ENCODE results near the gene GRB10. TPM values are rescaled to one million over a fixed set of nuclear protein-coding genes. Genes with fewer than 3 reads are reported as not detected.
A peak's percentile ranks its signal among the peaks of the same experiment; 100 is the strongest.

GRB10 gene
- total and polyA plus RNA-seq, 4 experiments from 2014 or later = 0.83 to 7.7 (median 5.0) TPM

DNA sequence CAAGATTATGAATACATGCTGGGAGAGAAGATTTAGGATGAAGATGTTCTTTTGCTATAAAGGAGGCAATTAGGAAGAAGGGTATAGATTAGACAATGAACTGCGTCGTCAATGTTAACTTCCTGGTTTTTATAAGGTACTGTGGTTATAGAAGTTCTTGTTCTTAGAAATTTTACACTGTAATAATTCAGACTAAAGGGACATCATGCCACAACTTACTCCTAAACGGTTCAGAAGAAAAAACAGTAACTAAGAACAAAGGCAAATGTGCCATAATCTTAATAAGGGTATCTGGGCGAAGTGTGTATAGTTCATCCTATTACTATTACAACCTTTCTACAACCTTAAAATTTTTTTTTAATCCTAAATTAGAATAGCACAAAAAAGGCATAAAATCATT is 186.2 kb downstream of the GRB10 start:
- Mint-ChIP-seq H3K4me3 (no peak overlapping the region), H3K4me1 (peaks cover 13 to 18% (median 17%) of the 10 kb centered on the region in 4 donors), H3K27ac (peak overlapping the region in 1 of 7 donors; percentile 16), H3K27me3 (no peaks in the 10 kb centered on the region), H3K9me3 (no peaks in the 10 kb centered on the region), H3K36me3 (peaks cover 2 to 20% of the 10 kb centered on the region in 2 donors)
- H3K4me1 ChIP-seq (ENCODE audit: insufficient read depth, low read length) = peaks cover 18% of the 10 kb centered on the region
- DNase-seq = no peak
- H3K27me3 ChIP-seq (ENCODE audit: insufficient read depth, low read length) = no peaks in the 10 kb centered on the region
- no peaks in the 10 kb centered on the region for H3K9me3 ChIP-seq (ENCODE audit: control insufficient read depth in 1 of 2, low read length in 2 of 2)
- ChIA-PET CTCF (ENCODE audit: partially characterized antibody) (interaction anchor here (1.1 to 6.6 kb wide), 4 partner anchors 16 to 68 kb away, joined by 3 to 94 read pairs (median 18); no protein-coding TSS in a partner anchor), POLR2A (ENCODE audit: partially characterized antibody) (interaction anchor here (1.3 kb wide), 1 partner anchor 11 kb away, joined by 3 read pairs; no protein-coding TSS in a partner anchor)
- H3K27ac ChIP-seq (ENCODE audit: low read depth, low read length) = no peak overlapping the region
- intact Hi-C loops (cut with micrococcal nuclease) = no loop called here
- H3K4me3 ChIP-seq (ENCODE audit: low read length in 2 of 2) = no peak overlapping the region
- H3K36me3 ChIP-seq (ENCODE audit: insufficient read depth, low read length) = no peaks in the 10 kb centered on the region

DNA sequence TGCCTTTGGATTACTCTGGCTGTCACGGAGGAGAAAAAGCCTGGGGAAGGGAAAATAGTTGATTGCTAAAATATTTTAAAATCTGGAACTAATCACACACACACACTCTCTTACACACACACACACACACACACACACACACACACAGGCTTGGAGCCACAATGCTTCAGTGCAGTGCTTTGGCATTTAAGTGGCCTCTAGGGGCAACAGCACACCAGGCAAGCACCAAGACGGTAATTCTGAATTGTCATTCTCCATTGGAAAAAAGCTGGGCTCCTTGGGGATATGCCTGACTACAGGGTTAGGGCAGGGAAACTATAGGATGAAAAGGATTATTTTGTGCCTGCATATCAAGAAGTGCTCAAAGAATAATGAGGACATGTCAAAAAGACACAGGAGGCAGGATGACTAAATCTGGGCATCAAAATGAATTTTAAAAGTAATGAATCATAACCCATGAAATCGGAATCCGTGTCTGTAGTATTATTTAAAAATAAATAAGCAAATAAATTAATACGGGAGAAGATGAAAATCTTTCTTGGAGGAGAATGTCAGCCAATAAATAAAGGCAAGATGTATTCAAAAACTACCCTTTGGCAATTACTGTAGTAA is 187.1 kb downstream of the GRB10 start:
- no peaks in the 10 kb centered on the region for H3K36me3 ChIP-seq (ENCODE audit: insufficient read depth, low read length)
- peak overlapping the region in 1 of 8 donors; percentile 32 for H3K4me3 Mint-ChIP-seq
- no peaks in the 10 kb centered on the region for H3K9me3 Mint-ChIP-seq
- ChIA-PET CTCF (ENCODE audit: partially characterized antibody) (interaction anchor here (0.9 to 6.6 kb wide), 7 partner anchors 14 to 84 kb away, joined by 3 to 94 read pairs (median 13); no protein-coding TSS in a partner anchor), POLR2A (ENCODE audit: partially characterized antibody) (interaction anchor here (0.6 to 1.3 kb wide), 2 partner anchors 12 to 35 kb away, joined by 3 to 4 read pairs; no protein-coding TSS in a partner anchor)
- intact Hi-C loops (cut with micrococcal nuclease) = loop anchor here (1.0 kb wide), 1 partner anchor 38 kb away; no protein-coding TSS in a partner anchor
- H3K27ac ChIP-seq (ENCODE audit: low read depth, low read length) = no peak overlapping the region
- no peaks in the 10 kb centered on the region for H3K9me3 ChIP-seq (ENCODE audit: control insufficient read depth in 1 of 2, low read length in 2 of 2)
- peaks cover 2 to 20% of the 10 kb centered on the region in 2 donors for H3K36me3 Mint-ChIP-seq
- H3K27me3 Mint-ChIP-seq = peaks cover 0 to under 1% of the 10 kb centered on the region in 2 donors
- H3K4me1 Mint-ChIP-seq = peaks cover 13 to 18% (median 17%) of the 10 kb centered on the region in 4 donors
- H3K4me3 ChIP-seq (ENCODE audit: low read length in 2 of 2) = no peak overlapping the region
- H3K4me1 ChIP-seq (ENCODE audit: insufficient read depth, low read length) = peaks cover 18% of the 10 kb centered on the region
- no peaks in the 10 kb centered on the region for H3K27me3 ChIP-seq (ENCODE audit: insufficient read depth, low read length)
- peak in 4 of 5 donors; percentile 15 to 38 (median 28) for DNase-seq
- peak overlapping the region in 4 of 7 donors; percentile 54 to 85 (median 70) for H3K27ac Mint-ChIP-seq

DNA sequence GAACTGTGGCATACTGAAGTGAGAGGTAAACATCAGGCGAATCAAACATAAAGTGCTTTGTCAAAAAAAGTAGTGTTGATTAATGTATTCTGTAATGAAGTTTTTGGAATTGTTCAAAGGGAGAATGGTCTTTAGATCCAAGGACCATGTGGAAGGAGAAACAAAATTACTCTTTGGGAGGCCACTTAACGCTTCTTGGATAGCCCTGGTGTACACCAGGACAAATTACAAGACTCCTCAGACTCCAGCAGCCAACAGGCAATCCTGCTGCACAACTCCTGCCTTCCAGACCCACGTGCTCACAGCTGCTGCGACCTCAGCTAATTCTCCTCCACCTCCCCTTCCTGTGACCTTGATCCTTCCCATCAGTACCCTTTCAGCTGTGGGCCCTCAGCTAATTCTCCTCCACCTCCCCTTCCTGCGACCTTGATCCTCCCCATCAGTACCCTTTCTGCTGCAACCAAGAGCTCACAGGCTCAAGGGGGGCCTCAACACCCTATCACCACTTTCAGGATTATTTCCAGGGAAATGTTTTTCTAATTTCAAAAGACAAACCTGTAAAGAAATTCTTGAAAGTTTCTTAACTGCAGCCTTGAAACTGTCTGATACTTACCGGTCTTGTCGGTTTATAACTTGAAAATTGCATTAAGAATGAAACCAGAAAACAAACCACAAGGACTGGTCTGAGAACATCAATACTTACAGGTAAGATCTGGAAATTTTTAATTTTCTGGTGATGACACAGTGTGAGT is 187.8 kb downstream of the GRB10 start:
- CTCF ChIA-PET (ENCODE audit: partially characterized antibody) = interaction anchor here (0.9 to 6.6 kb wide), 8 partner anchors 15 to 127 kb away, joined by 4 to 94 read pairs (median 12); no protein-coding TSS in a partner anchor
- DNase-seq = no peak
- Mint-ChIP-seq H3K27ac (peak overlapping the region in 3 of 7 donors; percentile 22 to 54 (median 52)), H3K9me3 (no peaks in the 10 kb centered on the region), H3K4me1 (peaks cover 13 to 18% (median 17%) of the 10 kb centered on the region in 4 donors), H3K4me3 (peak overlapping the region in 3 of 8 donors; percentile 15 to 53 (median 40)), H3K36me3 (peaks cover 2 to 20% of the 10 kb centered on the region in 2 donors), H3K27me3 (peaks cover 0 to 5% of the 10 kb centered on the region in 2 donors)
- Histone ChIP-seq H3K27ac (ENCODE audit: low read depth, low read length) (no peak overlapping the region), H3K9me3 (ENCODE audit: control insufficient read depth in 1 of 2, low read length in 2 of 2) (no peaks in the 10 kb centered on the region), H3K36me3 (ENCODE audit: insufficient read depth, low read length) (no peaks in the 10 kb centered on the region), H3K27me3 (ENCODE audit: insufficient read depth, low read length) (no peaks in the 10 kb centered on the region), H3K4me3 (ENCODE audit: low read length in 2 of 2) (no peak overlapping the region), H3K4me1 (ENCODE audit: insufficient read depth, low read length) (peaks cover 18% of the 10 kb centered on the region)
- POLR2A ChIA-PET (ENCODE audit: partially characterized antibody) = no interaction called here
- intact Hi-C loops (cut with micrococcal nuclease) = loop anchor here (1.0 kb wide), 1 partner anchor 38 kb away; no protein-coding TSS in a partner anchor

DNA sequence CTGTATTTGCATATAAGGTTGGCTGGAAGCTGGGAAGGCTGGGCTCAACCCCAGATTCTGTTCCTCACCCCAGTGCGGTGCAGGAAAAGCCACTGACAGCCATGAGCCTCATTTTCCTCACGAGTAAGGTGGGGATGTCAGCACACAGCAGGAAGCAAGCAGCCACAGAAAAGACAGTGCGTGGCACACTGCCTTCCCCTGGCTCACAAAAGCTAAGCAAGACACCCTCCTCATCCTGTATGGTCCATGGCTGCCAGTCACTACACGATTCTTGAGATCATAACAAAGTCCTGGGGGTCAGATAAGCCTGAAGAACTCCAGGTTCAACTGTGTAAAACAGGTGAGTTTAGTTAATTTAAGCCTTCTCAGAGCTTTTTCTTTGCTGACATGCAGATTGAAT is 188.6 kb downstream of the GRB10 start:
- H3K27ac Mint-ChIP-seq = no peak overlapping the region
- intact Hi-C loops (cut with micrococcal nuclease) = no loop called here
- POLR2A ChIA-PET (ENCODE audit: partially characterized antibody) = no interaction called here

DNA sequence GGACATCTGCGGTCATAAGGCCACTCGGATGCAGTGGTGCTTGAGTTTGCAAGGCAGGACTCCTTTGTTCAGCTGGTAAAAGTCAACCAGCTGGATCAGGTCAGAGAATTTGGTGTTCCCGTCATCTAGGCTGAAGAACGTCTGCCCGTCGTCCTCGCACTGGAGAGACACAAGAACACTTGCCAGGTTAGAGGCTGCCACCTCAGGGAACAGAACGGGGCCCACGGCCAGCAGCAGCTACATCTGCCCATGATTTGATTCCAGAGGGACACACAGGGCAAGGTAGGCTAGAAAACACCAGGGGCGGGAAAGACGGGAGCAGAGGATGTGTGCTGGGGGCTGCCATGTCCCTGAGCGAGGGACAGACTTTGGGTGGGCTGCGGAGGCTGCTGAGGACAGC is 189.8 kb downstream of the GRB10 start:
- Histone ChIP-seq H3K9me3 (ENCODE audit: control insufficient read depth in 1 of 2, low read length in 2 of 2) (no peaks in the 10 kb centered on the region), H3K27me3 (ENCODE audit: insufficient read depth, low read length) (no peaks in the 10 kb centered on the region), H3K36me3 (ENCODE audit: insufficient read depth, low read length) (no peaks in the 10 kb centered on the region), H3K4me3 (ENCODE audit: low read length in 2 of 2) (no peak overlapping the region), H3K27ac (ENCODE audit: low read depth, low read length) (no peak overlapping the region), H3K4me1 (ENCODE audit: insufficient read depth, low read length) (peaks cover 18% of the 10 kb centered on the region)
- no peak for DNase-seq
- ChIA-PET CTCF (ENCODE audit: partially characterized antibody) (interaction anchor here (1.1 to 6.6 kb wide), 6 partner anchors 15 to 125 kb away, joined by 3 to 94 read pairs (median 15); no protein-coding TSS in a partner anchor), POLR2A (ENCODE audit: partially characterized antibody) (interaction anchor here (1.0 kb wide), 1 partner anchor 39 kb away, joined by 3 read pairs; no protein-coding TSS in a partner anchor)
- intact Hi-C loops (cut with micrococcal nuclease) = no loop called here
- H3K9me3 Mint-ChIP-seq = no peaks in the 10 kb centered on the region
- H3K27me3 Mint-ChIP-seq = peaks cover 0 to 5% of the 10 kb centered on the region in 2 donors
- no peak overlapping the region for H3K4me3 Mint-ChIP-seq
- no peak overlapping the region for H3K27ac Mint-ChIP-seq
- H3K36me3 Mint-ChIP-seq = peaks cover 0 to 13% of the 10 kb centered on the region in 2 donors
- H3K4me1 Mint-ChIP-seq = peaks cover 13 to 18% (median 17%) of the 10 kb centered on the region in 4 donors

More for the DNA sequence above, 188.6 kb downstream of the GRB10 start:
- Histone ChIP-seq H3K27me3 (ENCODE audit: insufficient read depth, low read length) (no peaks in the 10 kb centered on the region), H3K9me3 (ENCODE audit: control insufficient read depth in 1 of 2, low read length in 2 of 2) (no peaks in the 10 kb centered on the region), H3K36me3 (ENCODE audit: insufficient read depth, low read length) (no peaks in the 10 kb centered on the region), H3K27ac (ENCODE audit: low read depth, low read length) (no peak overlapping the region), H3K4me1 (ENCODE audit: insufficient read depth, low read length) (peaks cover 18% of the 10 kb centered on the region), H3K4me3 (ENCODE audit: low read length in 2 of 2) (no peak overlapping the region)
- Mint-ChIP-seq H3K4me3 (no peak overlapping the region), H3K9me3 (no peaks in the 10 kb centered on the region), H3K4me1 (peaks cover 13 to 18% (median 17%) of the 10 kb centered on the region in 4 donors), H3K27me3 (peaks cover 0 to 5% of the 10 kb centered on the region in 2 donors), H3K36me3 (peaks cover under 1 to 20% of the 10 kb centered on the region in 2 donors)
- CTCF ChIA-PET (ENCODE audit: partially characterized antibody) = interaction anchor here (1.1 to 6.6 kb wide), 8 partner anchors 14 to 126 kb away, joined by 3 to 94 read pairs (median 10); no protein-coding TSS in a partner anchor
- no peak for DNase-seq

DNA sequence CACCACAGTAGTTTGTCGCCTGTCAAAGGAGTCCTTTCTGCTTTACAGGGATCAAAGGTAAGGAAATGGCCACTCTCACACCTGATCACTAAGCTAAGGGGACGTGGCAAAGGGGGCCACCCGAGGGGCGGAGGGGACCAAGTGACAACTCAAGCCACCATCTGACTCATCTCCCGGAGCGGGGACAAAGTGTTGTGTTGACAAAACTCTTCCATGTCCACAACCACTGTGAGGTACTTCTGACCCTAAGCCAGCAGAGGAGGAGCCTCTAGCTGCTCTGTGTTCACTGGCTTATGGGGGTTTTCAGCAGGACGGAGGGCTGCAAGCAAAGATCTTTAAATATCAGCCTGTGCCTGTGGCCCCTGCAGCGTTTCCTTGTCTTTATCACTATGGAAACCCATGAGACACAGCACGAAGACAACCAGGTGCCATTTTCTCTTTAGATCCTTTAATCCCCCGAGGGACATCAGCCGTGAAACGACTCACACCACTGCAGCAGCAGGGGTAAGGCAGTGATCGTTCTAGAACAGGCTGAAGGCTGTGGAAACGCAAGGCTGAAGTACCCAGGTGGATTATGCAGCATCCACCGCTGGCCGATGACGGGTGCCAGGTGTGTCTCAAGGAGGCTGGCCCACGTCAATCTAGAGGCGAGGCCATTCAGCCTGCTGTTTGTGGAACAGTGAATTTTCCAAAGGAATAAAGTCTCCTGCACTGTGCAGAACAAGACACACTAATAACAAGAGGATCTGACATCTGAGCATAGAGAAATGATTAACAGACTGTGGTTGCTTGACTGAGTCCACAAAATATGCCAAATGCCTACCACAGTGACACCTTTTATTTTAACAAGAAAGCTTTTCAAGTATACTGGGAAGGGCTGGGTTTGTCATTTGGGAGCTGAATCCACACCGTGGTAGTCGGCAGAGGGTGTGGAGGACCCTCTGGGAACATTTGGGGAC is 190.9 kb downstream of the GRB10 start:
- CTCF ChIA-PET (ENCODE audit: partially characterized antibody) = interaction anchor here (2.9 kb wide), 1 partner anchor 42 kb away, joined by 11 read pairs; no protein-coding TSS in a partner anchor
- H3K36me3 ChIP-seq (ENCODE audit: insufficient read depth, low read length) = no peaks in the 10 kb centered on the region
- H3K9me3 Mint-ChIP-seq = no peaks in the 10 kb centered on the region
- H3K4me1 ChIP-seq (ENCODE audit: insufficient read depth, low read length) = peaks cover 18% of the 10 kb centered on the region
- no peak for DNase-seq
- peaks cover 13 to 18% (median 17%) of the 10 kb centered on the region in 4 donors for H3K4me1 Mint-ChIP-seq
- no peak overlapping the region for H3K27ac Mint-ChIP-seq
- no peaks in the 10 kb centered on the region for H3K9me3 ChIP-seq (ENCODE audit: control insufficient read depth in 1 of 2, low read length in 2 of 2)
- no peak overlapping the region for H3K4me3 ChIP-seq (ENCODE audit: low read length in 2 of 2)
- no peak overlapping the region for H3K4me3 Mint-ChIP-seq
- POLR2A ChIA-PET (ENCODE audit: partially characterized antibody) = no interaction called here
- no peaks in the 10 kb centered on the region for H3K27me3 ChIP-seq (ENCODE audit: insufficient read depth, low read length)
- H3K27ac ChIP-seq (ENCODE audit: low read depth, low read length) = no peak overlapping the region
- peaks cover 0 to 11% of the 10 kb centered on the region in 2 donors for H3K36me3 Mint-ChIP-seq
- intact Hi-C loops (cut with micrococcal nuclease) = no loop called here
- peaks cover 0 to 5% of the 10 kb centered on the region in 2 donors for H3K27me3 Mint-ChIP-seq
